Trophoblast cell (in vitro differentiated cells and primary cell): Measurements from ENCODE around the gene DNAJB5.
"Not testable (repeated sequence)": the region's sequence is repeated elsewhere in the genome, so short reads cannot be mapped to it uniquely, and the experiment has no call there.

ENCODE experiments used
- DNase-seq, 2 donors: peaks; one replicate each; pipeline ENCODE4 v3.0.0-alpha.2; 2016
- H2AFZ ChIP-seq: 2 replicates; pipeline ENCODE4 v1.6.1; 2013; ENCODE audit warnings: low read length, moderate library complexity, mild to moderate bottlenecking; ENCODE audit not compliant: insufficient read depth, poor library complexity
- H2AK5ac ChIP-seq: 2 replicates; pipeline ENCODE4 v1.6.1; 2013; ENCODE audit warnings: mild to moderate bottlenecking, low read length
- H2BK120ac ChIP-seq: 2 replicates; pipeline ENCODE4 v1.6.1; 2013; ENCODE audit warnings: low read length, mild to moderate bottlenecking, moderate library complexity; ENCODE audit not compliant: insufficient read depth, poor library complexity
- H2BK12ac ChIP-seq: 2 replicates; pipeline ENCODE4 v1.6.1; 2013; ENCODE audit warnings: mild to moderate bottlenecking, low read length, moderate library complexity
- H2BK5ac ChIP-seq: 2 replicates; pipeline ENCODE4 v1.6.1; 2013; ENCODE audit warnings: low read length, low read depth, moderate library complexity, mild to moderate bottlenecking; ENCODE audit not compliant: poor library complexity
- H3K14ac ChIP-seq: 2 replicates; pipeline ENCODE4 v1.6.1; 2013; ENCODE audit warnings: mild to moderate bottlenecking, low read length
- H3K18ac ChIP-seq: 2 replicates; pipeline ENCODE4 v1.6.1; 2013; ENCODE audit warnings: mild to moderate bottlenecking, low read length
- H3K23ac ChIP-seq: 2 replicates; pipeline ENCODE4 v1.6.1; 2013; ENCODE audit warnings: low read length
- H3K27ac ChIP-seq: 2 replicates; pipeline ENCODE4 v1.5.1; 2013; ENCODE audit warnings: low read depth, mild to moderate bottlenecking, inconsistent platforms, low read length, moderate library complexity
- H3K27me3 ChIP-seq: 2 replicates; pipeline ENCODE4 v1.6.1; 2013; ENCODE audit warnings: inconsistent platforms, mild to moderate bottlenecking, low read length, moderate library complexity; ENCODE audit not compliant: insufficient read depth
- H3K36me3 ChIP-seq, 2 experiments: 1 replicate in 1 of 2; 2 replicates in 1 of 2; pipeline ENCODE4 v1.6.1; 2013; ENCODE audit warnings: low read length in 2 of 2, mild to moderate bottlenecking in 2 of 2, moderate library complexity in 1 of 2; ENCODE audit not compliant: insufficient read depth in 2 of 2, control insufficient read depth in 1 of 2
- H3K4ac ChIP-seq: 2 replicates; pipeline ENCODE4 v1.6.1; 2013; ENCODE audit warnings: low read depth, mild to moderate bottlenecking, low read length, moderate library complexity
- H3K4me1 ChIP-seq, 2 experiments: 1 replicate in 1 of 2; 2 replicates in 1 of 2; pipeline ENCODE4 v1.6.1; 2013; ENCODE audit warnings: low read length in 2 of 2, mild to moderate bottlenecking in 2 of 2, moderate library complexity in 1 of 2; ENCODE audit not compliant: insufficient read depth in 2 of 2, control insufficient read depth in 1 of 2
- H3K4me2 ChIP-seq: 2 replicates; pipeline ENCODE4 v1.6.1; 2013; ENCODE audit warnings: inconsistent platforms, mild to moderate bottlenecking, low read length, moderate library complexity
- H3K4me3 ChIP-seq: 2 replicates; pipeline ENCODE4 v1.5.1; 2013; ENCODE audit warnings: mild to moderate bottlenecking, low read depth, low read length, inconsistent platforms
- H3K79me1 ChIP-seq: one replicate; pipeline ENCODE4 v1.6.1; 2013; ENCODE audit warnings: low read length
- H3K79me2 ChIP-seq: 2 replicates; pipeline ENCODE4 v1.6.1; 2013; ENCODE audit warnings: low read length, mild to moderate bottlenecking; ENCODE audit not compliant: control insufficient read depth, insufficient read depth, poor library complexity
- H3K9ac ChIP-seq: 2 replicates; pipeline ENCODE4 v1.6.1; 2013; ENCODE audit warnings: mild to moderate bottlenecking, low read length
- H3K9me3 ChIP-seq: 2 replicates; pipeline ENCODE4 v1.6.1; 2013; ENCODE audit warnings: low read depth, mild to moderate bottlenecking, control low read depth, inconsistent platforms, low read length; ENCODE audit not compliant: insufficient read depth
- H4K12ac ChIP-seq: 2 replicates; pipeline ENCODE4 v1.6.1; 2013; ENCODE audit warnings: low read depth, mild to moderate bottlenecking, low read length, moderate library complexity
- H4K8ac ChIP-seq: 2 replicates; pipeline ENCODE4 v1.6.1; 2013; ENCODE audit warnings: low read depth, mild to moderate bottlenecking, low read length, moderate library complexity
- H4K91ac ChIP-seq: one replicate; pipeline ENCODE4 v1.6.1; 2013; ENCODE audit warnings: low read depth, mild to moderate bottlenecking, low read length, moderate library complexity
- WGBS: extraction: QIAGEN DNeasy Blood & Tissue Kit; methylation state at CpG from one replicate; pipeline ENCODE4 v1.1.7; 2013; ENCODE audit warnings: missing lambda C conversion rate; ENCODE audit not compliant: insufficient read length, insufficient coverage; ENCODE audit errors: extremely low coverage; 5-methylcytosine and 5-hydroxymethylcytosine counted together

The DNAJB5 gene

GRCh38 chr9:35014517-35014916 is 25.0 kb downstream of the DNAJB5 start:
- Histone ChIP-seq H2BK12ac (no peak overlapping the region), H3K18ac (no peak overlapping the region), H2BK5ac (no peak overlapping the region), H3K4me2 (no peak overlapping the region), H3K4me3 (no peak overlapping the region), H3K27ac (no peak overlapping the region), H2BK120ac (no peak overlapping the region), H3K4me1 (no peaks in the 10 kb centered on the region), H3K23ac (no peak overlapping the region), H2AFZ (no peak overlapping the region), H3K9me3 (peaks cover 6% of the 10 kb centered on the region), H4K8ac (no peak overlapping the region), H3K79me1 (no peaks in the 10 kb centered on the region), H3K27me3 (no peaks in the 10 kb centered on the region), H3K36me3 (peaks cover 4 to 17% of the 10 kb centered on the region in 2 experiments), H2AK5ac (no peak overlapping the region), H4K91ac (no peak overlapping the region), H3K9ac (no peak overlapping the region), H3K14ac (no peak overlapping the region), H3K4ac (no peak overlapping the region), H3K79me2 (no peaks in the 10 kb centered on the region), H4K12ac (no peak overlapping the region)
- no peak for DNase-seq
- WGBS, result no CpG with 5 or more reads among the region's 2 CpGs

- not testable (repeated sequence) for H3K79me1 ChIP-seq, H4K91ac ChIP-seq, H3K36me3 ChIP-seq, H3K79me2 ChIP-seq, H3K27me3 ChIP-seq, H2BK12ac ChIP-seq, H2BK5ac ChIP-seq, H3K14ac ChIP-seq, H2AK5ac ChIP-seq, H3K4ac ChIP-seq, H3K4me3 ChIP-seq, H4K12ac ChIP-seq, H3K9ac ChIP-seq, H3K4me2 ChIP-seq, H4K8ac ChIP-seq, H2AFZ ChIP-seq, H3K27ac ChIP-seq, H3K18ac ChIP-seq, H2BK120ac ChIP-seq, H3K23ac ChIP-seq, DNase-seq, H3K9me3 ChIP-seq
- WGBS, result no CpG with 5 or more reads among the region's 5 CpGs
- H3K4me1 ChIP-seq, result peaks cover 6 to 16% of the 10 kb centered on the region in 2 experiments
Measured at GRCh38 chr9:35023443-35023842, 33.9 kb downstream of the DNAJB5 start.

- Histone ChIP-seq H2BK5ac (no peak overlapping the region), H3K9ac (no peak overlapping the region), H3K14ac (no peak overlapping the region), H2BK120ac (no peak overlapping the region), H2BK12ac (no peak overlapping the region), H3K4me3 (no peak overlapping the region), H3K9me3 (peaks cover 2% of the 10 kb centered on the region), H3K4ac (no peak overlapping the region), H3K23ac (no peak overlapping the region), H4K91ac (no peak overlapping the region), H3K4me2 (no peak overlapping the region), H4K12ac (no peak overlapping the region), H2AK5ac (no peak overlapping the region), H3K36me3 (peaks cover 0 to 2% of the 10 kb centered on the region in 2 experiments), H3K18ac (no peak overlapping the region), H3K4me1 (peaks cover 6 to 16% of the 10 kb centered on the region in 2 experiments), H4K8ac (no peak overlapping the region), H3K27me3 (no peaks in the 10 kb centered on the region), H3K79me1 (peaks cover 6% of the 10 kb centered on the region), H3K79me2 (no peaks in the 10 kb centered on the region), H2AFZ (no peak overlapping the region), H3K27ac (no peak overlapping the region)
- no CpG with 5 or more reads among the region's 3 CpGs for WGBS
- DNase-seq, result peak; percentile 44 to 76
Measured at GRCh38 chr9:35026671-35027070, 37.1 kb downstream of the DNAJB5 start.

GRCh38 chr9:35027374-35027773 is 37.8 kb downstream of the DNAJB5 start:
- Histone ChIP-seq H3K4ac (no peak overlapping the region), H3K4me2 (no peak overlapping the region)
- WGBS, result no CpG with 5 or more reads among the region's 1 CpG

More at GRCh38 chr9:35027374-35027773, 37.8 kb downstream of the DNAJB5 start:
- Histone ChIP-seq H2BK120ac (peak overlapping the region; percentile 46), H3K23ac (no peak overlapping the region), H3K27ac (no peak overlapping the region), H3K18ac (no peak overlapping the region), H2AK5ac (no peak overlapping the region), H3K4me1 (peaks cover 6 to 16% of the 10 kb centered on the region in 2 experiments), H3K36me3 (no peaks in the 10 kb centered on the region), H3K4me3 (no peak overlapping the region), H3K27me3 (no peaks in the 10 kb centered on the region), H2AFZ (no peak overlapping the region), H4K91ac (no peak overlapping the region), H3K14ac (no peak overlapping the region), H4K8ac (no peak overlapping the region), H4K12ac (no peak overlapping the region), H3K79me2 (no peaks in the 10 kb centered on the region), H3K79me1 (peaks cover 6% of the 10 kb centered on the region), H3K9ac (no peak overlapping the region), H2BK12ac (no peak overlapping the region), H2BK5ac (no peak overlapping the region), H3K9me3 (peaks cover 2% of the 10 kb centered on the region)
- no peak for DNase-seq
